Erythroblast (primary cell): Measurements from ENCODE around the gene CMKLR1.

Source experiments
- DNase-seq, 2 experiments: peaks; one replicate each; lab custom pipeline; 2025; lab: John Stamatoyannopoulos, UW
- GATA1 ChIP-seq: IDR thresholded peaks from 2 replicates; pipeline ENCODE4 v1.6.1; 2011; ENCODE audit warnings: low read depth, mild to moderate bottlenecking, control low read depth, low read length, moderate library complexity
- POLR2A ChIP-seq: IDR thresholded peaks from 2 replicates; pipeline ENCODE4 v1.6.1; 2011; ENCODE audit warnings: mild to moderate bottlenecking, low read length

The CMKLR1 gene

DNA sequence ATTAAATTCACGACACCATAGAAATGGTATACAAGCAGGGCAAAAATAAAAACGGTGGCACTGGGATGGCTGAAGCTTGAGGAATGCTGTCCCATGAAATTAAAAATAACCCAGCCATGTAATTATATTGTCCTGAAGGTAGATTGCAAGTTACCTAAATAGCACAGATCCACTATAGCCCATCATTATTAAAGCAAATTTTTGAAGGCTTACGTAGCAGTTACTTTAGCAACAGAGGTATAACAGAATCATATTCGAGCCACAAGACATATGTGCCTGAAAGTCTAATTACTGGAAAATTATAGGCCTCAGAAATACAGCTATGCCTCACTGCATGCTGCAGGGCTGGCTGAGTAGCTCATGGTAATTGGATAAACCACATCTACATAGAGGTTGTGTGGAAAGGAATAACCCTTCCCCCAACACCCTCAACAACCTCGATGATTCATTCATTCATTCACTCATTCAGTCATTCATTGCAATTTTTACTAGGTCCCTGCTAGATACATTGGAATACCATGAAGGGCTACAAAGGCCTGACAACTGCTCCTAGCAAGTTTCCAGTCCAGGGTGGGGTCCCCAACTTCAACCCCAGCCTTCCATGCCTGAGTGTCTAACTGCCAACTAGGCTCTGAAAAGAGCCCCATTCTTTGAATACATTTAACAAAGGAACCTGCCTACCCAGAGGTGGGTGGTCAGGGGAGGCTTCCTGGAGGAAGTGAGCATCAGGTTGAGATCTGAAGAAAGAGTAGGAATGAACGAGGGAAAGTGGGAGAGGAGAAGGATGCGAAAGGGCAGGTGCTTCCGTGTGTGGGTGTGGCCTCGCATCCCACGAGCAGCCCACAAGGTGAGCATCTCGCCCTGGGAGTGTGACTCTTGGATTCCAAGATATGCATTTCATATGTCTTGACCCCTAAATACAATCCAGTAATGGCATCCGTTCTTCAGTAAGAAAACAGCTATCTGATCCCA lies 18.0 kb upstream of the CMKLR1 start:
- TF ChIP-seq POLR2A (no peak), GATA1 (no peak)
- no peak for DNase-seq

DNA sequence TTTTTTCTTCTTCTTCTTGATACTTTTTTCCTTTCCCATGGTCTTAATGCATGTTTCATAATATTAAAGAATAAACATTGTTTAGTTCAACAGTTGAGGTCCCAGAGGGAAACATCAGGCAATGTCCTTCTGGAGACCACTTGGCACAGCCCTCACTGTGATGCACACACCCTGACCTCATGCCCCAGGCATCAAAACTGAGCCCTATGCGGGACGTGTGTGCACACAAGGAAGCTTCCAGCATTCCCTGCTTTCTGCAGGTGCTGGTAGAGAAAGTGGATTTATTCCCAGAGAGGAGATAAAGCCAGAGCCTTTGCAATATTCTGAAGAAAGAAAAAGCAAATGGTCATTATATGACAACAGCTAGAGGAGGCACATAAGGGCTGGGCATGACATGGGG lies 16.0 kb upstream of the CMKLR1 start:
- no peak for TF ChIP-seq GATA1
- no peak for TF ChIP-seq POLR2A
- no peak for DNase-seq

DNA sequence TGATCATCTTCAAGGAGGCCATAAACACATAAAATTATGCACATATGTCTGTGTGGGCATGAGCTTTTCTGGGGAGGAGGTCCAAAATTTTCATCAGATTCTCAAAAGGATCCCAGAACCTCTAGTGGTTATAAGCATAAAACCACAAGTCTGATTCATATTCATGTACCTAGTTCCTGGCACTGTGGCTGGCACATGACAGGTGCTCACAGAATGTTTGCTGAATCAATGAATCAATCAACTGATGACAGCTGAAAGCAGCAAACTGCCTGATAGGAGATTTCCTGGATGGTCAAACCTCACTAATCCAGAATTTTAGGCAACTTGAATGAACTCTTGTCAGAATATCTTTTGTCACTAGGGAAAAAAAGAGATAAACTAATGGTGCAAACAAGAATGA lies 13.5 kb upstream of the CMKLR1 start:
- DNase-seq, result no peak
- TF ChIP-seq POLR2A (no peak), GATA1 (no peak)

DNA sequence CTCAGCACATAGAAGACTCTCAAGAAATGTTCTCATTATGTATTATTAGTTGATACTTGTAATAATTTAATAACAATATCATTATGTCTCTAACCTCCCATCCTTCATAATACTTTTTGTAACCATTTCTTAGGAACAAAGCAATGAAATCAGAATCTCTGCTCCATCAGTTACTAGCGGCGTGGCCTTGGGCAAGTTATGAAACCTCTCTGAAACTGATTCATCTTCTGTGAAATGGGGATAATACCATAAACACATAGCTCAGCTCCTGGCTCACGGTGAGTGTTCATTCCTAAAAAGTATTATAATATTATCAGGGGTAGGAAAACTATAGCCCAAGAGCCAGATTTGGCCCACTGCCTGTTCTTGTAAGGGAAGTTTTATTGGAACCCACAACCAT lies 11.4 kb upstream of the CMKLR1 start:
- TF ChIP-seq POLR2A (no peak), GATA1 (no peak)
- no peak for DNase-seq

DNA sequence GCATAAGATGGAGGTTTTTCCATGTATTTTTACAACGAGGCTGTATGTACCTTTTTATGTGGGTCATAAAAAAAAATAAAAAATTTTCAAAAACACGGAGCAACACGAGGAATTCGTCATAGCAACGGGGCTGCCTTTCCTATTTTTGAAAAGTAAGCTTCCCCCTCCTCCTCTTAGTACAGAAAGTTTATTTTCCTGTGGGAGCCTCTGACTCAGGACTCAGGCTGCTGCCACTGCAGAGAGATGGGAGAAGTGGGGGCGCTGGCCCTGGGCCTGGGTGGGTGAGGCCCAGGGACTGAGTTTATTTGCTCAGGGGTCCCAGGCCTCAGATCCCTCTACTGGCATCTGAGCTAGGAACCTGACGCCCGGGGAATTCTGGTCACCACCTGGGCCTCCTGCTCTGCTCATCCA lies 10.2 kb upstream of the CMKLR1 start:
- TF ChIP-seq GATA1 (no peak), POLR2A (no peak)
- DNase-seq, result no peak

DNA sequence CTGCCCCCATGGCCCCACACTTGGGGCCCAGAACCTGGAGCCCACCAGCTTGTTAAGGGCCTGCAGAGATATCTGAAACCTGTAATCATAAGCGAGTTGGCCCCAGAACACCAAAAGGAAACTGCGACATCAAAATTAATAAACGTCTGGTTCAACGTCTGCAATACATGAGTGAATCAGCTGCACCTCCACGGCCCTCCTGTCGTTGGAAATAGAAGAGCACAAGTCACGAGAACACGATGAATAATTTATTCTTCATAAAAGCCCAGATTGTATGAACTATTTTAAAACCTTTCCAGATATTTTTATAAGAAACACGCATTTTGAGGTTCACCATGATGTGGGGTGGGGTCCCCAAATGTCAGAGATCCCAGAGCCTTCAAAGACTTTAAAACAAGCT lies 9.7 kb upstream of the CMKLR1 start:
- no peak for TF ChIP-seq GATA1
- TF ChIP-seq POLR2A, result no peak
- DNase-seq, result no peak

DNA sequence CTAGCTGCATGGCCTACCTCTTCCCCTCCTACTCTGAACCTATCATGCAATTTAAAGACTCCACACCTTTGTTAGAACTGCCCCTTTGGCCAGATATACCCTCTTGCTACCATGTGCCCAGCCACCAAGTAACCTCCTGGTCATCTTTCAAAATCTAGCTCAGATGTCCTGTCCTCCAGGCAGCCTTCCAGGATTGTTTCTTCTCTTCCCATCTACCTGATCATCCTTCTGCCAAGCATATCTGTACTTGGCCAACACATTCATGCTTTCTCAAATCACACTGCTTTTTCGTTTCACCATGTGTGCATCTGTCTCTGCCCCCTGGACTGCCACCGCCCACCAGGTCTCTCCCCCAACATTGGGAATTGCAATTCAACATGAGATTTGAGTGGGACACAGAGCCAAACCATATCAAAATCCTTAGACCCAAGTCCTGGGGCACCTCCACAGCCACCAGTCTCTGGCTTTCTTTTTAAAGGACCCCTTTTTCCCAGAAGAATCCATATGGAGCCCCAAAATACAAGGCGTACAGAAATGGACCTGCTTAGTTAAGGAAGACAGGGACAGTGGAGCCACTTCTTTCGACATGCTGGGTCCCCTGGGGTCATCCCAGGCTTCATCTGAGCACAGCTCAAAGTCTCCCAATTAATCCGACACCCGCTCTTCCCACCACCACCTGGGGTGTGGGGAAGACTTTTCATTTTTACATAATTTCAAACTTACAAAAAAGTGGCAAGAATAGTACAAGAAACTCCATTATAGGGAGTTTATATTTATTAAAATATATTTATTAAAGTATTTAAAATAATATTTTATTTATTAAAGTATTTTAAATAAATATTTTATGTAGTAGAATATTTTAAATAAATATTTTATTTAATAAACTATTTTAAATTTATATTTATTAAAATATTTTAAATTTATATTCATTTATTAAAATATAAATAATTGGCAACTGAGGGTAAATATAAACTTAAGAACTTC lies 7.9 kb upstream of the CMKLR1 start:
- TF ChIP-seq POLR2A (no peak), GATA1 (no peak)
- DNase-seq, result no peak

DNA sequence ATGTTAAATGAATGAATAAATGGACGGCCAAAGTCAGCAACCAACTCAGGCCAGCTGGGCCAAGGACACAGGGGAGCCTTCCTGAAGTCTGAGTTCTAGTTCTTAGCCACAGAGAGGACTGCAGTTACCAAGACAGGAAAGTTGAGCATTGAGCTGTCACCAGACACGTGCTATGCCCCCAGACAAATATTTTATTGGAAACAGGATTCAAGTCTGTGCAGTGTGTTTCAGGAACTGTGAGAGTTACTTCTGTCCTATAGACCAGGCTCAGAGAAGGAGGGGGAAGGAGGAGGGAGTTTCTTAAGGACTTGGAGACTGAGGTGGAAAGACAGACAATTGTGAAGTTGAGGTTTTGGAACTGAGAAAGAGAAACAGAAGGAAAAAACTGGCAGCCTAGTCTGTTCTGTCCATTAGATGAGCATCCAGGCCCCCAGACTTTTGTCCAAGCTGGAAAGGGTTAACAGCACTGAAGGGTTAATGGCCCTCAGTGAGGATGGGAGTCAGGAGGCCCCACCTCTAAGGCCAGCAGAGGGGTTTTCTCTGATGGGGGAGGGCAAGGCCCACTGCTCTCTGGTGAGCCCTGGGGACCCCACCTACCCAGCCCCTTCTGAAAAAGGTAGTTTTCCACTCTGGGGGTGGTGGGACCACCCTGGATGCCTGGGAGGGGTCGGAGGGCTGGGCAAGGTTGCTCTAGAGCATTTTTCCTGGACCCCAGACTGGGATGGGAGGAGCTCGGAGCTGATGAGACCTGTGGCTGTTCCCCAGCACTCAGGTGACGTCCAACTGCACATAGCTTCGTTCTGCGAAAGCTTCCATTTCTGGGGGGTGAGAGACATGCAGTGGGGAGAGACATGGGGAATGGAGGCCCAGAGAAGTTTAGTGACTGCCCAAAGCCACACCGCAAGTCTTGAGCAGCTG lies 6.9 kb upstream of the CMKLR1 start:
- no peak for DNase-seq
- TF ChIP-seq GATA1, result no peak
- no peak for TF ChIP-seq POLR2A

DNA sequence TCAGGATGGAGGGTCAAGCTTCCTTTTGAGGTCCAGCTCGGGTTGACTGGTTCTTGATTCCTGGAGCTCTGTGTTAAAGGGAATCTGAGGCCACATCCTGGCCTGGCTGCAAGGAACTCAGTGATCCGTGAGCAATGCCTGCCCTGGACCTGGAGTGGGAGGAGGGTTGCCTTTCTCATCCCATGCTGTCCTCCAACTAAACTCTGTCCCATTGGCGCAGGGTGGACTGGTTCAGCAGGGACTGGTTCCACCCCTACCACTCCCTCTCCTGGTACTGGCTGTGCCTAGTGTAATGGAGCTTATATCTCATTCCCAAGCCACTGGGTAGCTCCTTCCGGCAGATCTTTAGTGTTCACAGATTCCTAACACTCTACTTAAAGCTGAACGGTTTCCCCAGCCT lies 3.9 kb upstream of the CMKLR1 start:
- TF ChIP-seq GATA1 (no peak), POLR2A (no peak)
- no peak for DNase-seq

DNA sequence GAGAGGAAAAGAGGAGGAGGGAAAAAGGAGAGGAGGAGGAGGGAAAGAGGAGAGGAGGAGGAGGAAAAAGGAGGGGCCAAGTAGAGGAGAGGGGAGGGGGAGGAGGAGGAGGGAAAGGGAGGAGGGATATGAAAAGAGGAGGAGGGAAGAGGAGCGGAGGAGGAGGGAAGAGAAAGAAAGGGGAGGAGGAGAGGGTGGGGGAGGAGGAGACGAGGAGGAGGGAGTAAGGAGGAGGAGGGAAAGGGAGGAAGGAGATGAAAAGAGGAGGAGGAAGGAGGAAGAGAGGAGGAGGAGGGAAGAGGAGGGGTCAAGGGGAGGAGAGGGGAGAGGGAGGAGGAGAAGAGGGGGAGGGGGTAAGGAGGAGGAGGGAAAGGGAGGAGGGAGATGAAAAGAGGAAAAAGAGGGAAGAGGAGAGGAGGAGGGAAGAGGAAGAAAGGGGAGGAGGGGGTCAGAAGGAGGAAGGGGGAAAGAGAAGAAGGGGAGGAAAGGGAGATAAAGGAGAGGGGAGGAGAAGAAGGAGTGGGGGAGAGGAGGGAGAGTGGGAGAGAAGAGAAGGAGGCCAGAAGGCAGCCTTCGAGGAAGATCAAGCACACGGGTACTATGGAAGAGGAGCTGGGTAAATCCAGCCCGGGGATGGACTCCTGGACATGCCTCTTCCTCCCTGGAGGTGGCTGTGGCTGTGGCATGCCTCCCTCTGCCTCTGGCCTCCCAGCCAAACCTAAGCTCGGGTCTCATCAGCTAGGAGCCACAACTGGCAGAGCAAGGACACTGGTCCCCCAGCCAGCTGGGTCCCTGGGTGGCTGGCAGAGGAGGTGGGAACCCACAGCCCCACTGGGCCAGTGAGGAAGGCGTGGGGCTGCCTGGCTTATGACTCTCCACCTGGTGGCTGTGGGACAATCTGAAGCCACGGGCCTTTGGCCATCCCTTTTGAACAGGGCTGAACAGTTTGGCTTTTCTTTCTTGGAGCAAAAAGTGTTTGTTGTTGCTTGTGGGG lies 3.0 kb upstream of the CMKLR1 start:
- no peak for DNase-seq
- TF ChIP-seq GATA1, result no peak
- no peak for TF ChIP-seq POLR2A

DNA sequence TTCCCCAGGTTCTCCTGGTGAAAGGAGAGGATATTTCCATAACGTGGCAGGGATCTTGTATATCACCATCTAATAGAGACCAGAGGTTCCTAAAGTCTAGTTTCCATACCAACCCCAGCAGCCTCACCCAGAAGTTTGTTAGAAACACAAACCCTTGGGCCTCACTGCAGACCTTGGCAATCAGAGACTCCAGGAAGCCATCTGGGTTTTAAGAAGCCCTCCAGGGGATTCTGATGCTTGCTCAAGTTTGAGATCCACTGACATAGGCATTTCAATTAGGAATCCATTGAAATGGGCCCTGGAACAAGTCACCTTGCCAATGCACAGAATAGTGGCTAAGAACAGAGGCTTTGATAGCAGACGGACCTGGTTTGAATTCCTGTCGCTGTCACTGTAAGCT lies 2.2 kb upstream of the CMKLR1 start:
- DNase-seq, result no peak
- TF ChIP-seq GATA1, result no peak
- no peak for TF ChIP-seq POLR2A

DNA sequence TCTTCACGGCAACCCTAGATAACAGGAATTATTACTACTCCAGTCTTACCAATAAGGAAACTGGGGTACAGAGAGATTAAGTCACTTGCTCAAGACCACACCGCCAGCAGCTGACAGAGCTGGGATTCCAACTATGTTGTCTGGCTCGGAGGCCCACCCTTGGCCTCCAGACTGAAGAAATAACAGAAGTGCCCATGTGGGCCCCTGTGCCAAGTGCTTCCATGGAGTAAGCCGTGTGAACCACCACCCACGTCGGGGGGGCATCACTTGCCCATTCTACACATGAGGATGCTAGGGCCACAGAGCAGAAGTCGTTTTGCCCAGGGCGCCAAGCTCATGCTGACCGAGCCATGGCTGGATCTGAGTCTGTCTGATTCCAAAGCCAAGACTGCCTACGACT lies 926 bp upstream of the CMKLR1 start:
- no peak for TF ChIP-seq GATA1
- TF ChIP-seq POLR2A, result no peak
- no peak for DNase-seq
